NCI-H526 treated with DMSO at 0.1 percent for 48 hours (cell line): ENCODE measurements around the gene GMPR2.

ENCODE experiments used
- DNase-seq: peaks from one replicate; lab custom pipeline; 2025; lab: John Stamatoyannopoulos, UW

GMPR2 gene

DNA sequence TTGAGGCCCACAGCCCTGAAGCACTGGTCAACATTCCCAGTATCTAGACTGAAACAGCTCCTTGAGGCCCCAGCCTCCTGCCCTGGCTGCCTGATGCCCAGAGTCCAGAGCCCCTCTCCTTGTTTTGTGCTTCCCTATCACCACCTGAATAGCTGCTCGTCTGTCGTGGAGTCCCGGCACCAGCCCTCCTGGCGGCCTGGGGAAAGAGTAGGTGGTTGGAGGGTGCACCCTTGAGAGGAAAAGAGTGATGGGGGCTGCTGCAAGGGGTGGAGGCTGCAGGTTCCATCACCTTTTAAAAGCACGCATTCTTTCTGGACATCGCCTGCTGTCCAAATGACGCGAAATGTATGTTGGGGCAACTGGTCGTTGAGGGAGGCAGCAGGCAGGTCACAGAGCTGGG lies 35.5 kb downstream of the GMPR2 start:
- no peak for DNase-seq

DNA sequence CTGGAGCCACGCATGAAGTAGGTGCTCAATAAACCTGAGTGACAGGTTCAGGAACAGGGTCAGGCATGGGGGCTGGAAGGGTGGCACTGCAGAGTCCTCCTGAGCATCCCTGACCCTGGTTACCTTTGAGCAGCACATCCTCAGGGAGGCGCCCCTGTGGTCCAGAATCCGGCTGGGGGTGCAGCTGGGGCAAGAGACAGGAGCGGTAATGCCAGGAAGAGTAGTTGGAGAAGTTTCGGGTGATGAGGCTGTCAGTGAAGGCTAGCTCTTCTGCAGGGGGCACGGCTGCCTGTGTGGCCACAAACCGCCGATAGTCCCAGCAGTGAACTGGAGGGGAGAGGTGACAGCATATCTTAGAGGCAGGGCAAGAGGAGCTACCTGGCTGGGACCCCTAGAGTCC lies 36.6 kb downstream of the GMPR2 start:
- DNase-seq = no peak

DNA sequence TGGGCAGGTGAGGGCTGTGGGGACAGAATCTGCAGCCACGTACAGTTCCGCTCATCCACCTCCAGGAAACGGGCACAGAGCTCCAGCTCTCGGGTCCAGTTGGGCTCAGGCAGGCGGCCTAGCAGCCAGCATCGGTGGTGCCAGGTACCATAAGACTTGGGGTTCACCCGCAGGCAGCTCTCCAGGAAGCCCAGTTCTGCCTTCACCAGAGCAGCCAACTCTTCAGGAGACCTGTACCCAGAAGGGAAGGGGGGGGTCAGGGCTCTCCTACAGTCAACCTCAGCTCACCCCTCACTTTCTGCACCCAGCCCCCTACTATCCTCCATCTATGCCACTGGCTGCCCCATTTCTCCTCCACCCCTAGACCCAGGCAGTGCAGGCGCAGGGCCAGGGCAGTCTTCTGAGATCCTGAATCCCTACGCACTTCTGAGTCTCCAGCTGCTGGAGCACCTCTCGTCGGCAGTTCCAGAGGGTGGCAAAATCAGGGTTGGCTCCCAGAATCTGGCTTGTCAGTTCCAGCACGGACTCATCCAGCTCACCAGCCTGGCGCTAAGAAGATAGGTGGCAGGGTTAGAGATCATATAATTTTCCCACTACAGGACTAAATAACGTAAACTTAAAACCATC lies 37.3 kb downstream of the GMPR2 start:
- DNase-seq = no peak

DNA sequence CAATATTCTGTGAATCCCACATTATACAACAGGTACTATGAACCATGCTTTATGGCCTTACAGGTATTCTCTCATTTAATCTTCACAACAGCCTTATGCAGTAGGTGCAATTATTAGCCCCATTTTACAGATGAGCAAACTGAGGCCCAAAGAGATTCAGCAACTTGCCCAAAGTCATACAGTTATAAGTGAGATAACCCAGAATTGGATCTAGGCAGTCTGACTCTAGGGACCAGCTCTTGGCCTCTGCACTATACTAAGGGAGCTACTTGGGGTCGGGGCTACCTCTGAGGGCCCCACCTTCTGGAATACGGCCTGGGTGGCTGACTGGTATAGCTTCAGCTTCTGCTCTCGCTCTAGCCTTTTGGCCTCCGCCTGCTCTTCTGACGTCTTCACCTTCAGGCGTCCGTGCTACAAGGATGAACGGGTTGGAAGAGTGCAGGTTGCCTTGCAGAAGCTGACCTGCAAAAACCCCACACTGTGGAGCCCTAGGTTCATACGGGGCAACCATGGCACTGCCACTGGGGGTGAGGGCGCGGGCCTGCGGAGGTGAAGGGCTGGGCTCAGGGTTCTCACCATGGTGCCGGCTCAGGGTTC lies 37.9 kb downstream of the GMPR2 start:
- peak; percentile 51 for DNase-seq

DNA sequence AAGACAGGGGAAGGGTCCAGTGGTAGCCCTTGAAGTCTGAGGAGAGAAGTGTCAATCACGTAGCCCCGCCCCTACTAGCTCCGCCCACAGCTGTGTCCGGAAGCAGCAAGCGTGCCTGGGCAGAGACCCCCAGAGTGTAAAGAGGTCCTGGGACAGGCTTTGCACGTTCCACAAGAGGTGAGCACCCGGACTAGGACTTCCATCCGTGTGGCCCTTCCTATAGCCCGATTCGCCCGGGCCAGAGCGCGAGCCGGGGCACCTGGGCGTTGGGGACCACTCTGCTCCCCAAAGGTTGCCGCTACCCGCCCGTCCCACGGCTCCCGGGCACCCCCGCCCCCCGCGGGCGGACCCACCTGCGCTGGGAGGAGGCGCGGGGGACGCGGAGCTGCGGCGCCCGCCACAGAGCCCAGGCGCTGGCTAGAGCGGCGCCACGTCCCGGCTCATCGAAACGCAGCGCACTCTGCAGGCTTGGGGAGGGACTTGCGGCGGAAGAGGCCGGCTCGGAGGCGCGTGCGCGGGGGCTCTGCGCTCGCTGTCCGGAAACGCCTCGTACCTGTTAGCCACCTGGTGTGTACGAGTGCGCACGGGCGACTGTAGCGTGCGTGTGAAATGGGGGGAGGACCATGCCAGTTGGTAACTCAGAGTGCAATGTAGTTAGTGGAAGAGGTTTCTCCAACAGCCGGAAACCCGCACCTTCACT lies 38.6 kb downstream of the GMPR2 start, which contains the start of gene RABGGTA:
Gene RABGGTA (minus strand): TSS at position 464 of the 700 bp plus-strand sequence. CDS start 482 bp downstream, outside the sequence.
- peak; percentile 84 for DNase-seq

DNA sequence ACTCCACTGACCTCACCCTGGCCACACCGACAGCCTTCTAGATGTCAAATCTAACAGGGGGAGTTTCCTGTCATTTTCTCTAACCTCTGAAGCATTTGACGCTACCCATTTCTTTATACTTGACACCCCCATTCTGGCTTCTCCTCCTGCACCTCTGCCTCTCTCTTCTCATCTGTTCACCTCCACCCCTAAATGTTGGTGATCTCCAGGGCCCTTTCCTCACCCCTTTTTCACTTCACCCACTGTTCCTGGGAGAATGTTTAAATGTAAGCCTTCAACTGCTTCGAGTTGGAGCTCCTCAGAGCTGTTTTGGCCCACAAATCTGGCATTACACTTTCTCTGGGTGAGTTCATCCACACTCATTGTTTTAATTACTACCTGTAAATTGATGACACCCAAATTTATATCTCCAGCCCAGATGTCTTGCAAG lies 39.1 kb downstream of the GMPR2 start:
- DNase-seq = no peak

DNA sequence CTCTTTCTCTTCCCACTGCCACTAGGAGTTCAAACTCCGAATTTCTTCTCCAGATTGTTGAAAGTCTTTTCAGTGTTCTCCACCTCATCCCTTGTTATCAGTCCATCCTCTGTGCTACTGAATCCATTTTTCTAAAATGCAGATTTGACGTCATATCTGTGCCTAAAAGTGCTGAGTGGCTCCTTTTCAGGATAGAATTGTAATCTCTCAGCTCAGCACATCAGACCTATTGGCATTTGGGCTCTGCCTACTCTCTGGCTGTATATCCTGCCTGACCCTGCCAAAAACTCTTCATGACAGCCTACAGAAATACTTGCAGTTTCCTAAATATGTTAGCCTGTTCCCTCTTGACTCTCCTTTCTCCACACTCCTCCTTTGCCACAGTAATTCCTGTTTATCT lies 39.7 kb downstream of the GMPR2 start:
- DNase-seq = no peak

DNA sequence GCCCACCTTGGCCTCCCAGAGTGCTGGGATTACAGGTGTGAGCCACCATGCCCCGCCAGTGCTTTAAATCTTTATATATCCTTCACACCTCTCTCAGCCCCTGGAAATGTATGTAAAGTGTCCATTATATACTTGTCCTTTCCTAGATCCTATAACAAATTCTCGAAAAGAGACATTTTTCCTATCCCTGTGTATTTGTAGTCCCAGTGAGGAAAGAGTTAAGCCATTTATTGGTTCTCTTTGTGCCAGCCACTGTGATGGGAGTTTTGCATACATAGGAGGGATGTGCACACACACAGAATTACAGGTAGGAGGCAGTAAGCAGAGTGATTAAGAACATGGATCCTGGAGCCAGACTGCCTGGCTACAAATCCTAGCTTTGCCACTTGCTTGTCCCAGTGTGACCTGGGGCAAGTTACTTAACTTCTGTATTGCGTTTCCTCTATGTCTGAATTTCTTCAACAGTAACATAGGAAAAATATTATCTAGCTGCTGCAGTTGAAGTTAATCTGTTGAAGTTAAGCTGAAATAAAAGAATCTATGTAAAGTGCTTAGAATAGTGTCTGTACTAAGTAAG lies 40.8 kb downstream of the GMPR2 start:
- DNase-seq = peak; percentile 54

DNA sequence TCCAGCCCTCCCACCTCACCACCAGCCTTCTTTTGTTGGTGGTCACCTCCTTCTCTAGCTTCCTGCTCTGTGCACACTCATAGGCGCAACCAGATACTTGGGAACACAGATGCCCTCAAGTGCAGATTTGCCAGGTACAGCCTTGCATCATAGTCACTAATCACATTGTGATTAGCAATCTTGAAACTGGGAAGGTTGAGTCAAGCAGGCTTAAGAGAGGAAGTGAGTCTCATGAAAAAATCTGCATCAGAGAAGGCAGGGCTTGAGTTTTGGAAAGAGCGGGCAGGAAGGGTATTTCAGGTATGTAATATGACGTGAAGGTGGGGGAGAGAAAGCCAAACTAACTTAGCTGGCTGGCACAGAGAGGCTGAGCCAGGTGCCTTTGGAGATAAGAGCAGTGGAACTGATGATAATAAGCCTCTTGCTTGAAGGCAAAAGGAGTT lies 41.4 kb downstream of the GMPR2 start:
- DNase-seq = no peak

DNA sequence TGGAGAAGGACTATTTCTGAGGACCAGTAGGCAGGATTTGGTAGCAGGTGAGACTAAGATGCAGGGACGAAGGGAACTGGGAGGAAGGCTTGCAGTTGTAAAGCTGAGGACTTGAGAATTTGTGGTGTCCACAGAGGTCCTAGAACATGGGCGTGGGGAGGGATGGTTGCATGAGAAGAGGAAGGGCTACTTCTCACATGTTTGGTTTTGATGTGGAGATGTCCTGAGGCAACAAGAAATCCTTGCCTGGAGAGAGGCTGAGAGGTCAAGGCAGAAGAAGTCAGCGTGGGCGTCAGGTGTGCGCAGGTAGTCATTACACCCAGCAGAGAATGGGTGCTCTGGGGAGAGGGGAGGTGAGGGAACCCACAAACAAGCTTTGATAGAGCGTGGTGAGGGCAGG lies 44.3 kb downstream of the GMPR2 start:
- no peak for DNase-seq

DNA sequence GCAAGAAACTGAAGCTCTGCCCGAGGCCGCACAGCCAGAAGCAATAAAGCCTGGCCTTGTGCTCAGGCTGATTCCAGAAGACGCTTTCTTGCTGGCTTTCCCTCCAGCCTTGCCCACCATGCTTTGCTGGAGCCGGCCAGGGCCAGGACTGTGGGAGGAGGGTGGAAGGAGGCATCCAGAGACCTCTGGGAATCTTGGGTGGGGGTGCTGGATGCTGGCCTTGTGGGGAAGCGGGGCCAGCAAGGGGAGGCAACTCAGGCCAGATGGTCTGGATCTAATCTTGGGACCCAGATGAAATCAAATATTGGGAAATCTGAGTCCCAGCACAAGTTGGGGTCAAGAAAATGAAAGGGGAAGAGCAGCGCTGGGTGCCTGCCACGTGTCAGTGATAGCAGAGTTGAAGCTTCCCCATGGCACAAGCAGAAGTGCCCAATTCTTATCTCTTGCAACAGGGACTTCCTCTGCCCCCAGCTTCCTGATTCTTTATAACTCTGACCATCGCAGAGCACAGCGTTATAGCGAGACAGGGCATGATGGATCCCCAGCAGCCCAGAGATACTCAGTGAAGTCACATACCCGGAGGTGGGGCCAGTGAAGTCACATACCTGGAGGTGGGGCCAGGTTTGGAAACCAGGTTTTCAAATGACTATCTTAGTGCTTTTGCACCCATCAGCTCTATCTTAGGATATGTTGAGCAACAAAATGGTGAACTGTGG lies 45.0 kb downstream of the GMPR2 start:
- no peak for DNase-seq

DNA sequence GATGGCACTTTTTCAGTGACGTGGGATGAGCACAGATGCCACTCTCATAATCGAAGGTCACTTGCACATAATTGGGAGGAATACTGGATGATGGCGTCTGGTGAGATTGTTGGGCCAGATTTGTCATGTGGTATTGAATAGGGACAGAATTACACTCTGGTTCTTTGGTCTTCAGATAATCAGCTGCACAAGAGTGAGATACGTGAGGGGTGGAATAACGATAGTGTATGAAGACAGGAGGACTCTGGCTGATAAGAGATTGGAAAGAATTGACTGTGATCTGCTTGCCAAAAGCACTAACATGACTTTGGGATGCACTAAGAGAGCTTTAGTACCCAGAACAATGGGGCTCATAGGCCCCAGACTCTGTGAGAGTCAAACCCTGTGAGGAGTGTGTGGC lies 45.7 kb downstream of the GMPR2 start:
- DNase-seq = no peak

DNA sequence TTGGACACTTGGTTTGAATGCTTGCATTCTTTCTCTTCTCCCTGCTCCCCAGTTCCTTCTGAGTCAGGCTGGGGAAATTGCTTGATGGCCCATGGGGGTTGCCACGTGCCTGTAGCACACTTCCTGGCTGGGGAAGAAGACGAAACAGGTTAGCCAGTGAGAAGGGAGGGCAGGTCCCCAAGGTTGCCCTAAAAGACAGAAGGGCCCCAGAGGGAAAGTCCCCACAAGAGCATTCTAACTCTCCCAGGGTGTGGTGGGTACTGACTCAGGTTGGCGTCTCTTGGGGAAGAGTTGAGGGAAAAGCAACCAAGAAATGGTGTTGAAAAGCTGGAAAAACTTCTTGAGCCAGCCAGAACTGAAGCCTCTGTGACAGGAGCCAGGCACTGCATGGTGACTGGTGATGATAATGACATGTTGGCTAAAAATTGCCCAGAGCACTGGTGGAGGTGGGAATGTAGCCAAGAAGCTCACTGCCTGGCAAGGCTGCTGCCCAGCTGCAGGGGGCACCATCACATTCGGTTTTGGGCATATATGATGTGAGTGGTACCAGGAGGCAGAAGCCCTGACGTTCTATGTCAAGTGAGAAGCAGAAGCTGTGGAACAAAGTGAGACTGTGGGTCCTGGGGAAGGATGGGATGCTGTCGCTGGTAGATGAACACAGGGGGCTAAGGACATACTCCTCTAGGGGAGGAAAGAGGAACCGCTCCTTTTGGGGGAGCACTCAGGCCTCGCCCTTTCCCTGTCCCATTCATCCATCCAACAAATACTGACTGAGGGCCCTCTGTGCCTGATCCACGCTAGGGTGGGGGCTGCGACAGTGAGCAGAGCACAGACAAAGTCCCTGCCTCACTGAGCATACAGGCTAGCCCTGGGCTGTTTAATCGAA lies 46.8 kb downstream of the GMPR2 start:
- no peak for DNase-seq

DNA sequence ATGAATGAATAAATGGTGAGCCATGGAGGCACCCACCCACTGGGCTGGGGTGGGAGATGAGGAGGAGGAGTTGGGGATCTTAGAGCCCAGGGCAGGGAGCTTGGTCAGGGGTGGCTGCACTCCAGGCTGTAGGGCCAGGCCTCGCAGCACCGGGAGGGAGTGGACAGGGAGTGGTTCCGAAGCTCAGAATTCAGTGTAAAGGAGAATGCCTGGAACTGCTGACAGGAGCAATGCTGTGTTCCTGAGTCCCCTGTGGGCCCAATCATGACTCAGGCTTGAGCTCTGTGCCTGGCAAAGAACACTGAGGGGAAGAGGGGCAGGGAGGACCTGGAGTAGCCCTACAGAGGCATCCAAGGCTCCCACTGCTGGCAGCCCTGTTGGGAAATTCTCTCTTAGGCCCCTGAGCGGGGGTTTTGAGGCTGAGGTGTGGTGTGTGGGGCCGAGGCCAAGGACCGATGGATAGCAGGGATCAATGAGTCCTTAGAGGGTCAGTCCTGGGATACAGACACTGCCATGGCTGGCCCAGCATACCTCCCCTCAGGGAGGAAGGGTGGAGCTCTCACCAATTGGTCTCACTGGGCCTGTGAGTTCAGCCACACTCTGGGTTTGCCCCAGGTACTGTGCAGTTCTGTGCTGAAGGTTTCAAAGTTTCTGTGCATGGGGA lies 48.2 kb downstream of the GMPR2 start:
- no peak for DNase-seq

DNA sequence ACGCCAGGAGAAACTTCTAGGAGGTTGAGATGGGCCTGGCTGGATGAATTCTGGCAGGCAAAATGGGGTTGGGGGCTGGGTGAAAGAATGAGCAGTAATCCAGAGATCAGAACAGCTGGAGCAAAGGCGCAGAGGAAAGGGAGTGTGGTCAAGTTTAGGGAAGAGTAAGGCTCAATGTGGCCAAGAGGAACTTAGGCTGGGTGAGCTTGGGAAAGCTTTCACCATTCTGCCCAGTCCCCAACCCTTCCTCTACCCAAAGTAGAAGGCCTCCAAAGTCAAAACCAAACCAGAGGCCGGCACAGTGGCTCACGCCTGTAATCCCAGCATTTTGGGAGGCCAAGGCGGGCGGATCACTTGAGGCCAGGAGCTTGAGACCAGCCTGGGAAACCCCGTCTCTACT lies 48.9 kb downstream of the GMPR2 start:
- no peak for DNase-seq

DNA sequence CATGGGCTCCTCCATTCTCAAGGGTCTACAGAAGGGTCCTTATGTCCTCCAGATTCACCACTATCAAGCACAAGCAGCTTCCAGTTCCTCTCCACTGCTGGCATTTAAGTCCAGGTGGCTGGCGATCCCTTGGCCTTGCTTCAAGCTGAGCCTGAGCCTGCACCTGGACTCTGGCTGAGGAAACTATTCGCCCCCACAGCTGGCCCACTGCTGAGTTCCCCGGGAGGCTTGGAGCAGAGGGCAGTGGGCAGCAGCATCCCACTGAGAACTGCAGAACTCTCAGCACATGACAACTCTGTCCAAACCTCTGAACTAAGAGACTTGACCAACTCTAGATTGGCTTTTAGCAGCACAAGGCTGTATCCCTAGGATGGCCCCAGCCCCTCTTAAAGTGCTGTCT lies 50.0 kb downstream of the GMPR2 start:
- no peak for DNase-seq

DNA sequence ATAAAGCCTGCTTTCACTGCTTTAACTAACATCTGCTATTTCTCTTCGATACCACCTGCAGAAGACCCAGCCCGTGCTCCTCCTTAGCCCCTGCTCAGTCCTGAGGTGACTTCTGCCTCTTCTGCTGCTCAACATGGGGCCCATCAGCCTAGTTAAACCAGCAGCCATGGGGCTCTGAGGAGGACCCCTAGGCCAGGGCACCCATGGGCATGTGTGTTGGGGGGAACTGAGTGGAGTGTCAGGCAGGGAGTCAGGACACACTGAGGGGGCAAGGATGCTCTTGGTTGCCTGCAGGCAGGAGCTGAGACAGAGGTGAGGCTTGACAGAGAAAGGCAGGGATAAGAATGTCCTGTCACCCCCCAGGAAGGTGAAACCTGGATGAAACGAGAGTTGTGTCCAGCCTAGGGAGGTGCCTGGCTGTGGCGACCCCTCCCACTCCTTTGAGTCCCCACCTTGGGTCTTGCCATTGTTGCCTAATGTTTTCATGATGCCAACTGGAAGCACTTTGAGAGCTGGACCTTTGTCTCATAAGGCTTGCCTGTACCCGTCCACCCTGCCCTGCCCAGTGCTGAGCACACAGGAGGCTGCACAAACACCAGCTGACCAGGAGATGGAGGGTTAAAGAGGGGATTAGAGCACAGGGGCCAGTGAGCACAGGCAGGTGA lies 51.2 kb downstream of the GMPR2 start:
- DNase-seq = no peak

DNA sequence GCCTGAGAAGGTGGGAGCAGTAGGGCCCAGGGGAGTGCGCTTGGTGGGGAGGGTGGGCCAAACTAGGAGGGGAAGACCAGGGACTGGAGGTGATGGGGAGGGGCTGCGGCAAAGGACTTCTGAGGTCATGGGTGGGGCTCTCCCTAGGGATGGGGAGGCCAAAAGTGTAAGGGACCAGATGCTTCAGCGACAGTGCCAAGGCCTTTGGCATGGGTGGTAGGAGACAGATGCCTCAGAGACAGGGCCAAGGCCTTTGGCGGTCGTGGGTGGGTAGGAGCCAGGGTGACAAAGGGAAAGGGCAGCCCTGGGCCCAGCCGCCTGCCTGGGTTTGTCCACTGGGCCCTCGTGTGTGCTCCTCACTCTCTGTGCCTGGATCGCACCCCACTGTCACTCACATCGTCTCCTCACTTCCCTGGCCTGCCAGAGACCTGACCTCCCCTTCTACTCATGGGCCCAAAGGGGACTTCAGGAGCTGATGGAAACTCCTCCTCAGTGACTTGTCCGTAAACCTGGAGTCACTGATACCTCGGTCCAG lies 51.8 kb downstream of the GMPR2 start:
- DNase-seq = no peak

DNA sequence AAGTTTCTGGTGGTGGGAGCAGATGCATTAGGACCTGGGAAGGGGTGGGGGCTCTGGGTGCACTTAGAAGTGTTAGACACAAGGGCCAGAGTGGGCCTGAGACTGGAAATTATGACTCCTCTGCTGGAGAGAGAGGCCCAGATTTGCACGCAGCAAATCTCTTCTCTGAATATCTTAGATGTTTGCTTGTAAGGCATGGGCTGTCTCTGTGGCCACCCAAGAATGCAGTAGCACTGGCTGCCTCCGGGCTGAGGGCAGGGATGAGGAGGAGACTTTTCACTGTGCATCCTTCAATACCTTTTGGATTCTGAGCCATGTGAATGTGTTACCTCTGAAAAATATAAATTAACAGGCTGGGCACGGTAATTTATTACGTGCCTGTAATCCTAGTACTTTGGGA lies 52.6 kb downstream of the GMPR2 start:
- no peak for DNase-seq

DNA sequence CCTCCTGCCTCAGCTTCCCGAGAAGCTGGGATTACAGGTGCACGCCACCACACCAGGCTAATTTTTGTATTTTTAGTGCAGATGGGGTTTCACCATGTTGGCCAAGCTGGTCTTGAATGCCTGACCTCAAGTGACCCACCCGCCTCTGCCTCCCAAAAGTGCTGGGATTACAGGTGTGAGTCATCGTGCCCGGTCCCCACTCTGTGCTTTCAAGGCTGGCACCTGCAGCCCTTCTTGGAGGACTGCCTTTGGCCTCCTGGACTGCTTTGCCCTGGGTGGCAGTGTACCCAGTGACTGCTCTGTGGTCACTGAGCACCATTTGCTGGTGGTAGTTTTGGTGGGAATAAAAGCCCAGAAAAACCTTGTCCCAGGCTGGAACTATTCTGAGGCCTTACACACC lies 54.3 kb downstream of the GMPR2 start:
- DNase-seq = no peak
